GM19463 (cell line): ENCODE data around the gene KRT37.
"Not testable (repeated sequence)": the region's sequence is repeated elsewhere in the genome, so short reads cannot be mapped to it uniquely, and the experiment has no call there.

ENCODE experiments used
- ATAC-seq: cut with Tn5 transposase; IDR thresholded peaks from one replicate; pipeline ENCODE4 v1.9.1; 2021; ENCODE audit warnings: mild to moderate bottlenecking, moderate library complexity; ENCODE audit not compliant: unreplicated experiment

Gene KRT37

DNA sequence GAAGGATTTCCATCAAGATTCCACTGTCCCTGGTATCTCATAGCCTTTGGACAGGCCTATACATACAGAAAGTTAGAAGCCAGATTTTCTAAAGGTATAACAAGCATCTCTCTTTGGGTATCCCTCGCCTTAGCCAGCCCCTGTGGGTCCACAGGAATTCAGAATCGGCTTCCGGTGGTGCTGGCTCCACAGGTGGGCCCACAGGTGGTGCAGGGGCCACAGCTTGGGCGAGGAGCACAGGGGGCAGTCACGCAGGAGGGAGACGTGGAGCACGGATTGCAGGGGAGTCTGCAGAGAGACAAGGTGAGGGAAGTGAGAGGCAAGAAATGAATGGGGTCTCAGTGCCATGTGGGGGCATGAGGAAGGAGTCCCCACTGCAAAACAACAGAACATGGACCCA is 12.9 kb upstream of the KRT37 start:
- ATAC-seq, result no peak

- ATAC-seq, result no peak
Measured at GRCh38 chr17:41434415-41434814, 10.0 kb upstream of the KRT37 start.

DNA sequence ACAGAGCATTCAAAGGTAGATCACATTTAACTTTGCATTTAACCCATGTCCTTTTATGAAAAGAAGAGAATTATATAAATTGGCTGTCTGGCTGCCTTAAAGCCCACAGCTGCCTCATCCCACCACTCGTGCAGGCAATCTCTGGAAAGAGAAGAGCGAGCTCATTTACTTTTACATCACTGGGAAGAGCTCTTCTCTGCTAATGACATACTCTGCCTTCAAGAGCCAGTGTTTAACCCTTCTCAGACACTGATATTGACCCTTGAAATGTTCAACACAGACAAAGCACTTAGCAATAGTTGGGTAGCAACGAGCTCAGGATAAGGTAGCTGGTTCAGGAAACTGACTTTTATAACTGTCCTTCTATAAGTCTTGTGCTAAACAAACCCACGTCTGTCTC is 9.6 kb upstream of the KRT37 start:
- ATAC-seq, result no peak

- no peak for ATAC-seq
Measured at GRCh38 chr17:41433586-41433985, 9.2 kb upstream of the KRT37 start.

DNA sequence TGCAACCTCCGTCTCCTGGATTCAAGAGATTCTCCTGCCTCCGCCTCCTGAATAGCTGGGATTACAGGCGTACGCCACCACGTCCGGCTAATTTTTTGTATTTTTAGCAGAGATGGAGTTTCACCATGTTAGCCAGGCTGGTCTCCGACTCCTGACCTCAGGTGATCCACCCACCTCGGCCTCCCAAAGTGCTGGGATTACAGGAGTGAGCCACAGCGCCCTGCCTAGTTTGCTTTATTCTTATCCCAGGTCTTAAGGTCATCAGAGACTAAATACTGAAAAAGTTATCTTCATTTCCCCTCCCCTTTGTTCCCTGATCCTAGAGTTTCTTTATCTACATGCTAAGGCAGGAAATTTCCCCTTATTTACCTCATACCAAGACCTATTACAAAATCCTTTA is 6.0 kb upstream of the KRT37 start:
- ATAC-seq, result not testable (repeated sequence)

DNA sequence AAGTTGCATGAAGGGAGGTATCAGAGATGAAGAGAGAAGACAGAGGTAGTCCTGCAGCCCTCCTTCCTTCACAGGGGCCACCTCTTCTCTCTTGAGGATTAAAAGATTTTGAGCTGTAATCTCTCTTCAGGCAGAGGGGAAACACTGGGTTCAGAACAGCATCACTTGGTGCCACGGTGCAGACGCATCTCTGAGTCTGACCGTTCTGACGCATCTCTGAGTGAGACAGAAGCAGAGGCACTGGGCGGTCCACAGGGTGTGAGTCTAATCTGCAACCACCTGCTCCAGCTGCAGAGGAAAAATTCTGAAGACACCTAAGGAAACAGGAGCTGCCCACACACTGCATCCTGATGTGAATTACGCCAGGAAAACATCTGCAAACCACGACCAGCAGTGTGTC is 5.3 kb upstream of the KRT37 start:
- no peak for ATAC-seq

GRCh38 chr17:41428591-41429291 is 4.4 kb upstream of the KRT37 start:
- ATAC-seq, result no peak

DNA sequence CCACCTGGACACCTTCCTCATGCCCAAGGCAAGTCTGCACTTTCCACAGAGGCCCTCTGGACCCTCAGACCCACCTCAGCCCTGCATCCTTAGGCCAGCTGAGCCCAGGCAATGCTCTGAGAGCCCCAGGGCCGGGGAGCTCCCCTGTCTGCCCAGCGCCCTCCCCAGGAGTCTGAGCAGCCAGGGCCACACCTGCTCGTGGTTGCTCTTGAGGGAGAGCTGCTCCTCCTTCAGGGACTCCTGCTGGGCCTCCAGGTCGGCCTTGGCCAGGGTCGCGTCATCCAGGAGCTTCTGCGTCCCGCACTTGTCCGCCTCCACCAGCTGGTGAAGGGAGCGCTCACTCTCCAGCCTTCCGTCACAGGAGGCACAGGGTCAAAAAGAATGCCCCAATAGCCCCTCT is 1.8 kb downstream of the KRT37 start:
- ATAC-seq, result not testable (repeated sequence)

- no peak for ATAC-seq
Measured at GRCh38 chr17:41421617-41422016, 2.8 kb downstream of the KRT37 start.

DNA sequence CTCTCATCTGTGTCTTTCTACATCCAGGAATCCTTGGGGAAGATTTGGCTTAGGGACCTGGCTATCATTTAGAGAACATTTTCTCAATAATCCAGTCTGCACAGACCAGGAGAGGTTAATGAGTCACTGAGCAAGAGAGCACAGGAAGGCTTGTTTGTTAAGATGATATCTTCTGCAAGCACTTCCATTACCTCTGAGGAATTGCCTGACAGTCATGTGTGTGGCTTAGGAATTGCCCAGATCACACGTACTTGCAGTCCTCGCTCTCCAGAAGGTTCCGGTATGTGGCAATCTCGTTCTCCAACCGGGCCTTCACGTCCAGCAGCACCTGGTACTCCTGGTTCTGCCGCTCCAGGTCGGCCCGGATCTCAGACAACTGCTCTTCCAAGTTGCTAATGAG is 3.3 kb downstream of the KRT37 start:
- ATAC-seq, result no peak

- ATAC-seq, result no peak
Measured at GRCh38 chr17:41420134-41420533, 4.3 kb downstream of the KRT37 start.

DNA sequence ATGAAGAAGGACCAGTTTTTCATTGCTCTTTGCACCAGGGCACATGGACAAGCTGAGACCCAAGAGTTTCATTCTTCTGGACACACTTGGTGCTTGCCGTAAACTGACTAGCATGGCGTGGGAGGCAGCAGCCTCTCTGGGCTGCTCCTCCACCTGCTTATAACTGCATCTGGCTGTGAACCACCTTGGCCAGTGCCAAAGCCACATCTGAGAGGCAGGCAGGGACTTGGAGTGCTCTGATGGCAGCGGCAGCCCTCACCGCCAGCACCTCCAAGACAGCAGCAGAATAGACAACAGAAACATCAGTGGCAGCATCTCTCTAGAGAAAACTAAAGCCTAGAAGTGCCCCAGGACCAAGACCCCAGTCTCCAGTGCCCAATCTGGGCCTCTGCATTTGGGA is 4.7 kb downstream of the KRT37 start:
- no peak for ATAC-seq

GRCh38 chr17:41418116-41418860 is 6.1 kb downstream of the KRT37 start:
- no peak for ATAC-seq

GRCh38 chr17:41417576-41418015 is 6.8 kb downstream of the KRT37 start:
- ATAC-seq, result no peak

DNA sequence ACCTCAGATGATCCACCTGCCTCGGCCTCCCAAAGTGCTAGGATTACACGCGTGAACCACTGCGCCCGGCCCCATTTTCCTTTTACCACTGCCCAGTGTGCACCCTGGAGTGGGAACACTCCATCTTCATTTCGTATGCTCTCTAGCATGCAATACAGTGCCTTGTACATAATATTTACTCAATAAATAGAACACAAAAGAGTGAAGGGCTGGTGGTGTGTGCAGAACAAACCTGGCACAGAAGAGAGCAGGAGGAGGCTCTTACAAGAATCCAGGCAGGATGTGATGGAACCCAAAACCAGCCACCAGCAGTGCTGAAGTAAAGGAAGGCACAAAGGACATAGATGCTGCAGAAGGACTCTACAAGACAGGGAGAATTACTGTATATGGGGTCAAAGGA is 7.3 kb downstream of the KRT37 start:
- ATAC-seq, result no peak

DNA sequence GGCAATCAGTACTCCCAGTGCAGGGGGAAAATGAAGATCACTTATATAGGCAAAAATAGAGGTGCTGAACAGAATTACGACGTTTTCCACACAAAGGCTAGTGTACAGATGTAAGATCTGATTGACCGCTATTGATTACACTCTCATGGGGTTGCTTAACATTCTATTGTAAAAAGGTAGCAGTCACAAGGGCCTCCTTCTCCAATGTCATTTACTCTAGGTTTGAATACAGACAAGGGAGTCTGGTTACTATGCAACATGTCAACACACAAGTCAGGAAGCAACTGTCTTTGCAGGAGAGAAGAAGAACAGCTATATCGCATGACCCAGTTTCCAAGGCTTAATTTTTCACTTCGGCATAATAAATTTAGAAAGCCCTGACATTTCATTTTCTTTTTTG is 7.9 kb downstream of the KRT37 start:
- no peak for ATAC-seq

DNA sequence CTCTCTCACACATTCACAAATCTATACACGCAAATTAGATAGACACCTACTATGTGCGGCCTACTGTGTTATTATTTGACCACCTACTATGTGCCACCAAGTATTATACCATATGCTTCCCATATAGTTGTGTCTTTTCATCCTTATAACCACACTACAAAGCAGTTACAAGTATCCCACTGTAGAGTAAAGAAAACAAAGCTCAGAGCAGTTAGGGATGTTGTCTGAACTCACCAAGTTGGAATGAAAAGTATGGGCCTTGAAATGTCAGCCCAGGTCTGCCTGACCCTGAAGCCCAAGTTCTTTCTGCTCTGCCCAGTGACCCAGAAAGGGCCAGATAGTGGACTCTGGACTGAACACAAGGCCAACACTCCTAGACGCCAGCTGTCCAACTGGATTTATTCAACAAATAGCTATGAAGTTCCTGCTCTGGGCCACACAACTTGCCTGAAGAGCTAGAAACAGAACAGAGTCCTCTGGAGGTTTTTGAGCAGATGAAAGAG is 8.5 kb downstream of the KRT37 start:
- no peak for ATAC-seq

DNA sequence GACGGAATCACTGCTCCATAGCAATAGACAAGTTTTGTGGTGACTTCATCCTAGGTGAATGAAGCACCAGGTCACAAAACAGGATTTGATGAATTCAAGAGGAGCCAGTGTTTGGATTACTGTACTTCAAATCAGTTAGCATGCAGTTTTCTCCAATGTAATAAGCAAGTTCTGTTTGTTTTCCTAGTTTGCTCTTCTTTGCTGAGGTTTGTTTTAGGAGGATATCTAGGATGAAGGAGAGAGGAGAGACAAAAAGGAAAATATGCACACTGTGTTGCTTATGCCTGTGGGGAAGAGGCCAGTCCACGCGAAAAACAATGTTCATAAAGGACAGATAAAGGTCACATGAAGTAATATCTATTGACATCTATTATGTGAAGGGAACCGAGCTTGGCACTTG is 9.0 kb downstream of the KRT37 start:
- no peak for ATAC-seq

- ATAC-seq, result no peak
Measured at GRCh38 chr17:41413982-41414381, 10.4 kb downstream of the KRT37 start.

GRCh38 chr17:41413353-41413957 is 10.9 kb downstream of the KRT37 start:
- no peak for ATAC-seq

DNA sequence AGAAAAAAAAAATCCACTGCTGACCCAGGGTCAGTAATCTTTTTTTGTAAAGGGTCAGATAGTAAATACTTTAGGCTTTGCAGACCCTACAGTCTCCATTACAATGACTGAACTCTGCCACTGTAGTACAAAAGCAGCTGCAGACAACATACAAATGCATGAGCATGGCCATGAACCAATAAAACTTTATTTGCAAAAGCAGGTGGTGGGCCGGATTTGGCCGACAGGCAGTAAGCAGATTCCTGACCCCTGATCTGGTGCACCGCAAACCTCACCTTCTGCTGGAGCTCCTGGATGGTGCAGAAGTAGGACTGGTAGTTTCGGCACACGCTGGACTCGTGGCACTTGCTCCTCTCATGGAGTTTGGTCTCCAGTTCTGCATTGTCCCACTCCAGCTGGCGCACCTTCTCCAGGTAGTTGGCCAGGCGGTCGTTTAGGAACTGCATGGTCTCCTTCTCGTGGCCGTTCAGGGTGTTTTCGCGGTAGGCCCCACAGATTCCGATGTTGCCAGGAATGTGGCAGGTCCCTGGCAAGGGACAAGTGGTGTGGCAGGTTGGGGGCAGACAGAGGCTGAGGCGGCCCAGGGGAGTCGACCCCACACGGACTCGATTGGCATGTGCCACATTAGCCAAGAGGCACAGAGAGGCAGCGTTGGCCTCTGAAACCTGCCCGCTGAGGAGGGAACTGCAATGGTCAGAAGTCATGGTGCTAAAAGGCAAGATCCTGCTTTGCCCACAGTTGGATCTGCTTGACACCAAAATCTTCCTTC is 13.1 kb downstream of the KRT37 start:
- no peak for ATAC-seq
